HG03175 (cell line): ENCODE measurements around the gene TMPRSS6.

Source experiments
- ATAC-seq: cut with Tn5 transposase; IDR thresholded peaks from one replicate; pipeline ENCODE4 v1.9.1; 2021; ENCODE audit warnings: mild to moderate bottlenecking, moderate library complexity; ENCODE audit not compliant: unreplicated experiment

TMPRSS6 gene

DNA sequence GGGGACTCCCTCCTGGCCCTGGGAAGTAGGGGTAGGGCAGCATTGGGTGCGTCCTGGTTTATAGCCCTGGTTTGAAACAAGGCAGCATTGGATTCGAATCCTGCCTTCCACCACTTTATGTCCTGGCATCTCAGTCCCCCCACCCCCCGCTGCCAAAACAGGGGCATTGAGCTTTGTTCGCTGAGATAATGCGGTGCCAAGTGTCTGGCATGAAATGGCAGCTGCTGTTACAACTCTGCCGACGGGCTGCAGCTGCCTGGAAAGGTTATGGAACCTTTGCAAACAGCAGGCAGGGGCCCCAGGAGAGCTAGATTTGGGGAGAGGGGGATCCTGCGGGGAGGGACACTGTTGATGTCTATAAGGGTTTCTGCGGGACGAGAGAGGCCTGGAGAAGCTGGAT is 92.2 kb downstream of the TMPRSS6 start:
- no peak for ATAC-seq

- no peak for ATAC-seq
Measured at GRCh38 chr22:37016134-37016910, 93.2 kb downstream of the TMPRSS6 start.

- no peak for ATAC-seq
Measured at GRCh38 chr22:37015587-37015878, 94.0 kb downstream of the TMPRSS6 start.
